ENCODE results near the gene ZNF652.

GRCh38 chr17:49365667-49366066 lies 3.6 kb upstream of the ZNF652 start:
- TF ChIP-seq CTCF (IDR thresholded peaks at IDR 0.05; ENCODE audit: low read depth, low read length, poor library complexity, severe bottlenecking) (no peak), EZH2phosphoT487 (IDR thresholded peaks at IDR 0.05; ENCODE audit: borderline replicate concordance, low read length) (no peak)
